PC-3 (cell line): ENCODE results near the gene SGMS1. TPM values are rescaled to one million over a fixed set of nuclear protein-coding genes. Genes with fewer than 3 reads are reported as not detected.

Experiments
- ATAC-seq: fragments of 200-7000 bp; cut with Tn5 transposase; 2 replicates; pipeline ENCODE4 v1.9.1; 2020; ENCODE audit warnings: mild to moderate bottlenecking, moderate library complexity
- BruUV-seq: library from RNA; stranded (reverse); fragments of 400-500 nt; replicated peaks from 2 replicates; lab custom pipeline; 2021; lab: Mats Ljungman, UMichigan
- CTCF ChIA-PET: fragments of 300-600 bp; sonication (Branson Sonifier 250); formaldehyde crosslinking; loops from one replicate; lab custom pipeline; 2022; ENCODE audit warnings: antibody characterized with exemption; lab: Charles Lee
- POLR2A ChIA-PET: fragments of 300-600 bp; sonication (Branson Sonifier 250); formaldehyde crosslinking; loops from one replicate; lab custom pipeline; 2022; ENCODE audit warnings: antibody characterized with exemption; ENCODE audit not compliant: unreplicated experiment; lab: Charles Lee
- DNase-seq: peaks from one replicate; pipeline ENCODE4 v3.0.0-alpha.2; 2015
- H2AFZ ChIP-seq: fragments of 300-600 bp; sonication (generic); 2 replicates; pipeline ENCODE4 v1.6.0; 2016; ENCODE audit warnings: antibody characterized with exemption, low read length
- H3F3A ChIP-seq: fragments of 300-600 bp; sonication (generic); one replicate; pipeline ENCODE4 v1.6.0; 2017; ENCODE audit warnings: antibody characterized with exemption, low read length, control low read depth, mild to moderate bottlenecking; ENCODE audit not compliant: unreplicated experiment
- H3K27ac ChIP-seq: fragments of 300-600 bp; sonication (generic); 2 replicates; pipeline ENCODE4 v1.5.1; 2016; ENCODE audit warnings: mild to moderate bottlenecking, low read length
- H3K27me3 ChIP-seq: fragments of 300-600 bp; sonication (generic); 2 replicates; pipeline ENCODE4 v1.6.1; 2016; ENCODE audit warnings: low read length, mixed read lengths
- H3K36me3 ChIP-seq: fragments of 300-600 bp; sonication (generic); 2 replicates; pipeline ENCODE4 v1.6.1; 2016; ENCODE audit warnings: low read depth, mixed run types, low read length, mixed read lengths
- H3K4me1 ChIP-seq: fragments of 300-600 bp; sonication (generic); 2 replicates; pipeline ENCODE4 v1.5.1; 2016; ENCODE audit warnings: low read length; ENCODE audit not compliant: insufficient read depth
- H3K4me2 ChIP-seq: fragments of 300-600 bp; sonication (generic); 2 replicates; pipeline ENCODE4 v1.6.0; 2016; ENCODE audit warnings: low read length
- H3K4me3 ChIP-seq: fragments of 300-600 bp; sonication (generic); 2 replicates; pipeline ENCODE4 v1.5.1; 2016; ENCODE audit warnings: mild to moderate bottlenecking, low read length, mixed read lengths
- H3K79me2 ChIP-seq: fragments of 300-600 bp; sonication (generic); 2 replicates; pipeline ENCODE4 v1.6.1; 2017; ENCODE audit warnings: low read length, mixed read lengths
- H3K9ac ChIP-seq: fragments of 300-600 bp; sonication (generic); 2 replicates; pipeline ENCODE4 v1.6.0; 2016; ENCODE audit warnings: mild to moderate bottlenecking, low read length
- H3K9me2 ChIP-seq: fragments of 300-600 bp; sonication (generic); replicated peaks from 2 replicates; pipeline ENCODE4 v1.6.1; 2016; ENCODE audit warnings: mixed run types, low read length, mixed read lengths
- H3K9me3 ChIP-seq: fragments of 300-600 bp; sonication (generic); 2 replicates; pipeline ENCODE4 v1.6.1; 2016; ENCODE audit warnings: low read length, mixed read lengths
- H4K20me1 ChIP-seq: fragments of 300-600 bp; sonication (generic); 2 replicates; pipeline ENCODE4 v1.6.1; 2016; ENCODE audit warnings: low read length, mixed read lengths
- CTCF ChIP-seq: fragments of 300-600 bp; sonication (generic); conservative IDR thresholded peaks from 2 replicates; pipeline ENCODE4 v1.5.1; 2017; ENCODE audit warnings: antibody characterized with exemption, low read depth, mild to moderate bottlenecking, low read length
- EZH2 ChIP-seq: fragments of 300-600 bp; sonication (generic); IDR thresholded peaks from one replicate; pipeline ENCODE4 v1.6.1; 2017; ENCODE audit warnings: antibody characterized with exemption, mild to moderate bottlenecking, low read length; ENCODE audit not compliant: unreplicated experiment
- EZH2phosphoT487 ChIP-seq: fragments of 300-600 bp; sonication (generic); IDR thresholded peaks from 2 replicates; pipeline ENCODE4 v1.6.1; 2018; ENCODE audit warnings: mild to moderate bottlenecking, antibody characterized with exemption, low read length, borderline replicate concordance
- intact Hi-C: fragments of 100-400 bp; cut with micrococcal nuclease; formaldehyde crosslinking; loops from 2 replicates; pipeline ENCODE4 v1.9.0; 2023
- total RNA-seq: library from RNA; depleted of rRNA; stranded (reverse); fragments of >200 nt; gene quantifications from 2 replicates; pipeline ENCODE4 v1.2.3, GENCODE V29; 2014

Gene SGMS1
- total RNA-seq, 1 experiment from 2014 or later: 61.4 TPM

GRCh38 chr10:50375051-50375452, 248.7 kb downstream of the SGMS1 start:
- H3K27ac ChIP-seq: peak overlapping the region; percentile 84
- intact Hi-C loops: no loop called here
- ChIA-PET POLR2A (interaction anchor here (0.6 to 0.8 kb wide), 2 partner anchors 15 to 16 kb away, joined by 3 to 5 read pairs; no protein-coding TSS in a partner anchor), CTCF (no interaction called here)
- no peaks in the 10 kb centered on the region for H3K9me3 ChIP-seq
- no peak for TF ChIP-seq CTCF
- TF ChIP-seq EZH2phosphoT487: no peak
- no peak for TF ChIP-seq EZH2
- no peak overlapping the region for H3K4me3 ChIP-seq
- no peaks in the 10 kb centered on the region for H4K20me1 ChIP-seq
- DNase-seq: peak; percentile 99
- BruUV-seq: no TSS peak
- H3K9me2 ChIP-seq: no peaks in the 10 kb centered on the region
- peaks cover 25% of the 10 kb centered on the region for H3K4me1 ChIP-seq
- H3F3A ChIP-seq: no peaks in the 10 kb centered on the region
- no peaks in the 10 kb centered on the region for H3K27me3 ChIP-seq
- H3K36me3 ChIP-seq: 0 out of 2 replicates have a peak, but pooled peaks cover 4% of the 10 kb centered on the region
- H3K4me2 ChIP-seq: peak overlapping the region; percentile 48
- H2AFZ ChIP-seq: 0 out of 2 replicates have a peak overlapping the region, but pooled peaks have one; percentile 0
- ATAC-seq: peak; percentile 91
- H3K79me2 ChIP-seq: 0 out of 2 replicates have a peak, but pooled peaks cover 3% of the 10 kb centered on the region
- H3K9ac ChIP-seq: peak overlapping the region; percentile 44

- CTCF ChIA-PET: no interaction called here
- BruUV-seq: no TSS peak
- 0 out of 2 replicates have a peak, but pooled peaks cover 3% of the 10 kb centered on the region for H3K79me2 ChIP-seq
- peak overlapping the region; percentile 3; the same call in 1 of the 2 replicates for H3K9ac ChIP-seq
- POLR2A ChIA-PET: interaction anchor here (0.6 kb wide), 1 partner anchor 204 kb away, joined by 5 read pairs; no protein-coding TSS in a partner anchor
- H3K27ac ChIP-seq: peak overlapping the region; percentile 84
- no peaks in the 10 kb centered on the region for H4K20me1 ChIP-seq
- DNase-seq (no peak), ATAC-seq (no peak)
- intact Hi-C loops: no loop called here
- no peaks in the 10 kb centered on the region for H3K27me3 ChIP-seq
- no peak overlapping the region for H3K4me3 ChIP-seq
- H3K9me3 ChIP-seq: no peaks in the 10 kb centered on the region
- H3K4me1 ChIP-seq: peaks cover 25% of the 10 kb centered on the region
- H2AFZ ChIP-seq: no peak overlapping the region
- H3K36me3 ChIP-seq: 0 out of 2 replicates have a peak, but pooled peaks cover 4% of the 10 kb centered on the region
- H3F3A ChIP-seq: no peaks in the 10 kb centered on the region
- no peaks in the 10 kb centered on the region for H3K9me2 ChIP-seq
- H3K4me2 ChIP-seq: peak overlapping the region; percentile 48
- TF ChIP-seq EZH2phosphoT487 (no peak), EZH2 (no peak), CTCF (no peak)
These were observed 249.8 kb downstream of the SGMS1 start for GRCh38 chr10:50373821-50374501.
